HCT116 (cell line): ENCODE results near the gene CDKAL1.

ENCODE experiments used
- CTCF ChIP-seq, 3 experiments: fragments of 200-600 bp in 1 of 3; sonication (generic) in 1 of 3; IDR thresholded peaks in 2 of 3; conservative IDR thresholded peaks in 1 of 3; 2 replicates each; pipeline ENCODE4 v1.5.1; 2012 to 2017; ENCODE audit warnings: low read depth in 2 of 3, low read length in 2 of 3, antibody characterized with exemption in 1 of 3, borderline replicate concordance in 1 of 3, control low read depth in 1 of 3, mild to moderate bottlenecking in 1 of 3, mixed read lengths in 1 of 3, mixed run types in 1 of 3, moderate library complexity in 1 of 3; ENCODE audit not compliant: insufficient read depth in 1 of 3
- ZNF274 ChIP-seq: fragments of 200-500 bp; sonication (Bioruptor generic); IDR thresholded peaks from 2 replicates; pipeline ENCODE4 v1.6.1; 2014; ENCODE audit warnings: mild to moderate bottlenecking, low read depth, low read length, inconsistent platforms
- TF ChIP-seq, protein P1 (sequence below): IDR thresholded peaks from 2 replicates; pipeline ENCODE4 v1.6.1; 2012; ENCODE audit warnings: low read depth

DNA sequence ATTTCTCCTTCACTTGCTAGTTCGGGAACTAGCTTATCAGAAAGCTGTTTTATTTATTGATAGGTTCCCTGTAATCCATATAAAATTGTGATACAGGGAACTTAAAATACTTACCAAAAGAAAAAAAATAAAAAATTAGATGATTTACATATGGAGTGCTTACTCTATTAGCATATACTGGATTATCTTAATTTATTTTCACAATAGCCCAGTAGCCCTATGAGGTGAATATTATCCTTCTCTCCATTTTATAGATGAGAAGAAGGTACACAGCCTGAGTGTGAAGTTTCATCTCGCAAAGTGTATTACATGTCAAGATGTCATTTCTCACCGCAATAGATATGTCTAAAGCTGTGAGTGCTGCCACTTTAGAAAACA lies 463.5 kb downstream of the CDKAL1 start:
- TF ChIP-seq CTCF (IDR thresholded peaks at IDR 0.05 in 2 of 3, conservative IDR thresholded peaks at IDR 0.05 in 1 of 3; ENCODE audit: borderline replicate concordance in 1 of 3, insufficient read depth in 1 of 3, low read depth in 2 of 3, low read length in 2 of 3) (no peak), ZNF274 (no peak)
- TF ChIP-seq, protein P1, sequence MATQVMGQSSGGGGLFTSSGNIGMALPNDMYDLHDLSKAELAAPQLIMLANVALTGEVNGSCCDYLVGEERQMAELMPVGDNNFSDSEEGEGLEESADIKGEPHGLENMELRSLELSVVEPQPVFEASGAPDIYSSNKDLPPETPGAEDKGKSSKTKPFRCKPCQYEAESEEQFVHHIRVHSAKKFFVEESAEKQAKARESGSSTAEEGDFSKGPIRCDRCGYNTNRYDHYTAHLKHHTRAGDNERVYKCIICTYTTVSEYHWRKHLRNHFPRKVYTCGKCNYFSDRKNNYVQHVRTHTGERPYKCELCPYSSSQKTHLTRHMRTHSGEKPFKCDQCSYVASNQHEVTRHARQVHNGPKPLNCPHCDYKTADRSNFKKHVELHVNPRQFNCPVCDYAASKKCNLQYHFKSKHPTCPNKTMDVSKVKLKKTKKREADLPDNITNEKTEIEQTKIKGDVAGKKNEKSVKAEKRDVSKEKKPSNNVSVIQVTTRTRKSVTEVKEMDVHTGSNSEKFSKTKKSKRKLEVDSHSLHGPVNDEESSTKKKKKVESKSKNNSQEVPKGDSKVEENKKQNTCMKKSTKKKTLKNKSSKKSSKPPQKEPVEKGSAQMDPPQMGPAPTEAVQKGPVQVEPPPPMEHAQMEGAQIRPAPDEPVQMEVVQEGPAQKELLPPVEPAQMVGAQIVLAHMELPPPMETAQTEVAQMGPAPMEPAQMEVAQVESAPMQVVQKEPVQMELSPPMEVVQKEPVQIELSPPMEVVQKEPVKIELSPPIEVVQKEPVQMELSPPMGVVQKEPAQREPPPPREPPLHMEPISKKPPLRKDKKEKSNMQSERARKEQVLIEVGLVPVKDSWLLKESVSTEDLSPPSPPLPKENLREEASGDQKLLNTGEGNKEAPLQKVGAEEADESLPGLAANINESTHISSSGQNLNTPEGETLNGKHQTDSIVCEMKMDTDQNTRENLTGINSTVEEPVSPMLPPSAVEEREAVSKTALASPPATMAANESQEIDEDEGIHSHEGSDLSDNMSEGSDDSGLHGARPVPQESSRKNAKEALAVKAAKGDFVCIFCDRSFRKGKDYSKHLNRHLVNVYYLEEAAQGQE, result no peak
